Muscle layer of duodenum (tissue), 2 donors: ENCODE data around the gene ZNF438.

ENCODE experiments used
- H3K27ac ChIP-seq: one replicate; pipeline ENCODE4 v1.7.0; 2013; ENCODE audit warnings: mild to moderate bottlenecking, low read length
- H3K27me3 ChIP-seq: one replicate; pipeline ENCODE4 v1.7.0; 2013; ENCODE audit warnings: low read depth, mild to moderate bottlenecking, control low read depth, low read length
- H3K36me3 ChIP-seq, 2 donors: one replicate each; pipeline ENCODE4 v1.7.0; 2013; ENCODE audit warnings: low read length in 2 of 2, control low read depth in 1 of 2, mild to moderate bottlenecking in 1 of 2; ENCODE audit not compliant: insufficient read depth in 2 of 2, control insufficient read depth in 1 of 2
- H3K4me1 ChIP-seq, 2 donors: one replicate each; pipeline ENCODE4 v1.7.0; 2013; ENCODE audit warnings: low read length in 2 of 2, mild to moderate bottlenecking in 2 of 2, control low read depth in 1 of 2, moderate library complexity in 1 of 2; ENCODE audit not compliant: insufficient read depth in 2 of 2, control insufficient read depth in 1 of 2
- H3K4me3 ChIP-seq, 2 donors: one replicate each; pipeline ENCODE4 v1.7.0; 2013; ENCODE audit warnings: low read length in 2 of 2, low read depth in 1 of 2, mild to moderate bottlenecking in 1 of 2
- H3K9me3 ChIP-seq, 2 donors: one replicate each; pipeline ENCODE4 v1.7.0; 2013; ENCODE audit warnings: low read length in 2 of 2, control low read depth in 1 of 2, mild to moderate bottlenecking in 1 of 2; ENCODE audit not compliant: control insufficient read depth in 1 of 2
- donor health status: healthy.

The ZNF438 gene, protein sequence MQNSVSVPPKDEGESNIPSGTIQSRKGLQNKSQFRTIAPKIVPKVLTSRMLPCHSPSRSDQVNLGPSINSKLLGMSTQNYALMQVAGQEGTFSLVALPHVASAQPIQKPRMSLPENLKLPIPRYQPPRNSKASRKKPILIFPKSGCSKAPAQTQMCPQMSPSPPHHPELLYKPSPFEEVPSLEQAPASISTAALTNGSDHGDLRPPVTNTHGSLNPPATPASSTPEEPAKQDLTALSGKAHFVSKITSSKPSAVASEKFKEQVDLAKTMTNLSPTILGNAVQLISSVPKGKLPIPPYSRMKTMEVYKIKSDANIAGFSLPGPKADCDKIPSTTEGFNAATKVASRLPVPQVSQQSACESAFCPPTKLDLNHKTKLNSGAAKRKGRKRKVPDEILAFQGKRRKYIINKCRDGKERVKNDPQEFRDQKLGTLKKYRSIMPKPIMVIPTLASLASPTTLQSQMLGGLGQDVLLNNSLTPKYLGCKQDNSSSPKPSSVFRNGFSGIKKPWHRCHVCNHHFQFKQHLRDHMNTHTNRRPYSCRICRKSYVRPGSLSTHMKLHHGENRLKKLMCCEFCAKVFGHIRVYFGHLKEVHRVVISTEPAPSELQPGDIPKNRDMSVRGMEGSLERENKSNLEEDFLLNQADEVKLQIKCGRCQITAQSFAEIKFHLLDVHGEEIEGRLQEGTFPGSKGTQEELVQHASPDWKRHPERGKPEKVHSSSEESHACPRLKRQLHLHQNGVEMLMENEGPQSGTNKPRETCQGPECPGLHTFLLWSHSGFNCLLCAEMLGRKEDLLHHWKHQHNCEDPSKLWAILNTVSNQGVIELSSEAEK

DNA sequence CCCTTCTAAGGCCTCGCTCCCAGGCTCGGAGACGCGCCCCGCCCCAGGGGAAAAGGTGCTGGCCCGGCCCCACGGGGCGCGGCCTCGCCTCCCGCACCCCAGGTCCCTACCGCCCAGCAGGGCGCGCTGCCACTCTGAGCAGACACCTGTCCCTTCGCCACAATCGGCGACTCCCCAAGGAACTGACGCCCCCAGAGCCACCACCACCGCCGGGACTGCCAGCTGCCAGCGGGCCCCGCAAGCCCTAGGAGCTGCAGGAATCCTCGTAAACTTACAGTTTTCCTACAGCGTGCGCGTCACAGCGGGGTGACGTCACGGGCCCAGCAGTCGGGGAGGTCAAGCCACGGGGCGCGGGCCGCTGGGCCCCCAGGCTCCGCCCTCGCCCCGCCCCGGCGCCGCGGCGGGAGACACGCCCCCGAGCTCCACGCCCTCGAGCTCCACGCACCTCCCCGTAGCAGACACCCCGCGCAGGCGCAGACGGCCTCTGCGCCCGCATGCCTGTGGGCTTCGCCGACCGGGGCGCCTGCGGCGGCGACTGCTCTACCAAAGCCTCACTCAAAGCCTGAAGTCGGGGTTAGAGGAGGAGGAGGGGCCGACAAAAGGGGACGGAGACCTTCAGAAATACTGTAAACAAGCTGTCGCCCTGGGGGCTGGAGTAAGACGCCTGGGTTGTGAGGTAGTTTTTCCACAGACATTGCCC, at the start of gene ZNF438:
Gene ZNF438, minus strand, starts transcription at position 308 of the 700 bp plus-strand sequence. CDS start 154,831 bp downstream, outside the sequence.
- Histone ChIP-seq H3K27me3 (no peaks in the 10 kb centered on the region), H3K36me3 (no peaks in the 10 kb centered on the region), H3K27ac (peak within 1 kb of the TSS; percentile 99), H3K9me3 (no peaks in the 10 kb centered on the region), H3K4me1 (peaks cover 7 to 16% of the 10 kb centered on the region in 2 donors), H3K4me3 (peak within 1 kb of the TSS; percentile 75 to 87)

- no peak overlapping the region for H3K27ac ChIP-seq
- H3K36me3 ChIP-seq = peaks cover 0 to 4% of the 10 kb centered on the region in 2 donors
- H3K27me3 ChIP-seq = no peaks in the 10 kb centered on the region
- no peaks in the 10 kb centered on the region for H3K9me3 ChIP-seq
- H3K4me1 ChIP-seq = no peaks in the 10 kb centered on the region
- no peak overlapping the region for H3K4me3 ChIP-seq
These were observed 44.9 kb upstream of the ZNF438 start for GRCh38 chr10:31076610-31076988.

GRCh38 chr10:31075881-31076609, 44.4 kb upstream of the ZNF438 start:
- H3K4me3 ChIP-seq = no peak overlapping the region
- no peaks in the 10 kb centered on the region for H3K27me3 ChIP-seq
- H3K9me3 ChIP-seq = no peaks in the 10 kb centered on the region
- H3K36me3 ChIP-seq = peaks cover 0 to 4% of the 10 kb centered on the region in 2 donors
- no peak overlapping the region for H3K27ac ChIP-seq
- H3K4me1 ChIP-seq = no peaks in the 10 kb centered on the region

- Histone ChIP-seq H3K4me3 (no peak overlapping the region), H3K36me3 (peaks cover 0 to 4% of the 10 kb centered on the region in 2 donors), H3K27ac (no peak overlapping the region), H3K9me3 (no peaks in the 10 kb centered on the region), H3K4me1 (no peaks in the 10 kb centered on the region), H3K27me3 (no peaks in the 10 kb centered on the region)
These were observed 43.8 kb upstream of the ZNF438 start for GRCh38 chr10:31075434-31075833.

GRCh38 chr10:31074722-31075086, 43.0 kb upstream of the ZNF438 start:
- H3K9me3 ChIP-seq = no peaks in the 10 kb centered on the region
- H3K27me3 ChIP-seq = no peaks in the 10 kb centered on the region
- no peak overlapping the region for H3K4me3 ChIP-seq
- H3K36me3 ChIP-seq = peaks cover 0 to 4% of the 10 kb centered on the region in 2 donors
- no peaks in the 10 kb centered on the region for H3K4me1 ChIP-seq
- H3K27ac ChIP-seq = no peak overlapping the region

DNA sequence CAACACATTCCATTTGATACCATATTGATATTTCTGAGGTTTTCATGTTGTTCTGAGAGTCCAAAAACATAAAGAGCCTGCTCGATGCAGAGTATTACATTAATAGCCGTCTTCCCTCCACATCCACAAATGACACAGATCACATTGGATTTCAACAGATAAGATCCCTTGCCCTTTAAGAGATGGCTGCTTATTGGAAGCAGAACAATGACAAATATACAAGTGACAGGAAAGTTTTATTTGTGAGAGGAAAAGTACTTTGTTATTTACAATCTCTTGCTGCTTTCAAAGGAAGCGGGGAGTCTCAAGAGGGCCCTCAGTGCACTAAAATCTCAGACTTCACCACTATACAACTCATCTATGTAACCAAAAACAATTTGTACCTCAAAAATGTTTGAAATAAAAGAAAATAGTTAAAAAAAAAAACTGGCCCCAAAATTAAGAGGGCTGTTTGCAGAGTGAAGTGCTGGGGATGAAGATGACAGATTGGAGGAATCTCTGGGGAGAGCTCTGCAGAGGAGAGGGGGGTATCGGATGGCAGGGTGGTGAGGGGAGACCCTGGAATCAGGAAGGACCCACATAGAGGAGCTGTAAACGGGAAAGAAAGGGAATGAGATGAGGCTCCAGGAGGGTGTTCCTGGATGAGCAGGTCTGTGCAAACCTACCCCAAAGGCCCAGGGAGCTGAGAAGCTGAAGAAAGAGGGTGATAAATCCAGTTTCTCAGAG, 42.5 kb upstream of the ZNF438 start:
- Histone ChIP-seq H3K27ac (no peak overlapping the region), H3K4me3 (no peak overlapping the region), H3K36me3 (peaks cover 0 to 4% of the 10 kb centered on the region in 2 donors), H3K9me3 (no peaks in the 10 kb centered on the region), H3K27me3 (no peaks in the 10 kb centered on the region), H3K4me1 (no peaks in the 10 kb centered on the region)

- Histone ChIP-seq H3K27me3 (no peaks in the 10 kb centered on the region), H3K27ac (no peak overlapping the region), H3K36me3 (peaks cover 0 to 4% of the 10 kb centered on the region in 2 donors), H3K4me3 (no peak overlapping the region), H3K9me3 (no peaks in the 10 kb centered on the region), H3K4me1 (no peaks in the 10 kb centered on the region)
These were observed 41.5 kb upstream of the ZNF438 start for GRCh38 chr10:31073211-31073610.

GRCh38 chr10:31072451-31072850, 40.8 kb upstream of the ZNF438 start:
- Histone ChIP-seq H3K4me1 (no peaks in the 10 kb centered on the region), H3K4me3 (no peak overlapping the region), H3K36me3 (peaks cover 0 to 4% of the 10 kb centered on the region in 2 donors), H3K9me3 (no peaks in the 10 kb centered on the region), H3K27ac (no peak overlapping the region), H3K27me3 (no peaks in the 10 kb centered on the region)

DNA sequence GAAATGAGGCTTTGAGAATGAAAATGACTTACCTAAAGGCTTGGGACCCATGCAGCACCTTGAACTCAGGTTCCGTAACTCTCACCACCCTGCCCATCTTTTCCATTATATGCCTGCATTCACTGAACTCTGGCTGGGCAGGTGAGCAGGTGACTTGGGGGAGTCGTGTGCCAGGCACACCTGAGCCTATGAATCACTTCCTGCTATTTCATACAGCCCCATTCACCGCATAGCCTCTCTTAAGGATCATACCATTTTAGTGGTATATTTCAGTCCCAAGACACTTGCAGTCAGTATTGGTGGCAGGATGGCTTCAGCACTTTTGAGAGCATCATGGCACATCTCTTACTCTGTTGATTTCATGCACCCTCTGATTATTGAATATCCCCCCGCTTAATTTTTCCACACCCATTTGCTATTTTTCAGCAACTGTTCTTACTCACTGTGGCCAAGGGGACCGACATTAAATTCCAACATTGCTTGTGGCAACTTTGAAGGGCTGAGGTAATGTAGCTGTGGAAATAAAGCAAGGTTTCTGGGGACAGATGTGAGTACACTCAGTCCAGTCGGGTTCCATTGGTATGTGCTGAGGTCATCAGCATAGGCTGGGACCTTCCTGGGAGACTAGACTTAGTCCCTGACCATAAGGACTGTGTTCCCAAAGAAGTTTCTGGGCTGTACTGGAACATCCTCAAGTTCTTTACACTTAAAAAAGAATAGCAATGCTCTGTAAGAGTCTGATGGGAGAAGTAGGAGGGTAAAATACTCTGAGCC, 39.8 kb upstream of the ZNF438 start:
- Histone ChIP-seq H3K36me3 (peaks cover 0 to 4% of the 10 kb centered on the region in 2 donors), H3K27me3 (no peaks in the 10 kb centered on the region), H3K27ac (no peak overlapping the region), H3K4me3 (no peak overlapping the region), H3K9me3 (no peaks in the 10 kb centered on the region), H3K4me1 (no peaks in the 10 kb centered on the region)

DNA sequence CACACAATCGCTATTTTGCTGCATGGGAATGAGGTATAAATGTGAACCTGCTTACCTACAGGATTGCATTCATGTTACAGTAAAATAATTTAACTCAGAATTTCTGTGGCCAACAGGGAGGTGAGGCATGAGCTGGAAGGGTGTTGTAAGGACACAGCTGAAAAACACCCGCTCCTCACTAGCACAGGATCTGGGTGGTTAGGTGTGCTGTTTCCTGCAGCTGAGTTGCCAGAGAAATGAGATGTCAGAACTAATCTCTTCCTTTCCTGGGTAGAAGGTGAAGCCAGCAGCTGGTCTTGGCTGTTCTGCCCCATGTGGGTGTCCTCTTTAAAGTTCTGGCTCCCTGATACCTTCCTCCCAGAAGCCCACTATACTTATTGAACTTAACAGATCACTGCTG, 39.0 kb upstream of the ZNF438 start:
- Histone ChIP-seq H3K4me1 (no peaks in the 10 kb centered on the region), H3K27me3 (no peaks in the 10 kb centered on the region), H3K27ac (no peak overlapping the region), H3K4me3 (no peak overlapping the region), H3K36me3 (peaks cover 0 to 4% of the 10 kb centered on the region in 2 donors), H3K9me3 (no peaks in the 10 kb centered on the region)
